ENCODE results near the gene DNM3.
A peak's percentile ranks its signal among the peaks of the same experiment; 100 is the strongest.

DNM3 gene

DNA sequence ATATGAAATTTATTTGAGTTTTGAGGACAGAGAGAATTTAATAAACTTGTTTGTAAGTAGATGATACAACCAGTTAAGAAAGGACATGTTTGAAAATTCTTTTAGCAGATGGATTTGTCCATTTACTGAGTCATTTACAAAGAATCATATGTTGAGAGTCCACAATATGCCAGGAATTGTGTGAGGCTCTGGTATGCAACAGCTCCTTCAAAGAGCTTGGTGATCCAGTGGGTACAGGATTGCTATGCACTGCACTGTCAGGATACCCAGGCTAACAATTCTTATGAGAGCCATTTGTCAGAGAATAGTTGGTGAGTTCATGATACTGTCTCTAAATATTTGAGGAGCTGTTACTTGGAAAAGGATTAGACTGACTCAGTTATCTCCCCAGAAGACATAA, 11.0 kb downstream of the DNM3 start:
- TF ChIP-seq ISL1 (CRISPR knock-in tag; IDR thresholded peaks at IDR 0.05) (0 out of 2 replicates have a peak, but pooled peaks have one; percentile 6), OSR1 (CRISPR knock-in tag; IDR thresholded peaks at IDR 0.05) (no peak), RARB (CRISPR knock-in tag; IDR thresholded peaks at IDR 0.05) (no peak)
- ATAC-seq: peak; percentile 44; the same call in 2 of the 3 replicates

DNA sequence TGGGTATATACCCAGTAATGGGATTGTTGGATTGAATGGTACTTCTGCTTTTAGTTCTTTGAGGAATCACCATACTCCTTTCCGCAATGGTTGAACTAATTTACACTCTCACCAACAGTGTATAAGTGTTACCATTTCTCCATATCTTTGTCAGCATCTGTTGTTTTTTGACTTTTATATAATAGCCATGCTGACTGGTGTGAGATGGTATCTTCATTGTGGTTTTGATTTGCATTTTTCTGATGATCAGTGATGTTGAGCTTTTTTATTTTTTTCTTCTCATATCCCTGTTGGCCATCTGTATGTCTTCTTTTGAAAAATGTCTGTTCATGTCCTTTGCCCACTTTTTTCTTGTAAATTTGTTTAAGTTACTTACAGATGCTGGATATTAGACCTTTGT, 14.1 kb downstream of the DNM3 start:
- TF ChIP-seq ZFP3 (CRISPR knock-in tag; IDR thresholded peaks at IDR 0.05) (no peak), TOX (CRISPR knock-in tag; IDR thresholded peaks at IDR 0.05; ENCODE audit: borderline replicate concordance) (no peak), ESRRG (CRISPR knock-in tag; IDR thresholded peaks at IDR 0.05) (no peak), CSDC2 (CRISPR knock-in tag; IDR thresholded peaks at IDR 0.05) (no peak), ZFP30 (CRISPR knock-in tag; IDR thresholded peaks at IDR 0.05) (no peak), ZNF8 (CRISPR knock-in tag; IDR thresholded peaks at IDR 0.05) (no peak), TCF4 (CRISPR knock-in tag; IDR thresholded peaks at IDR 0.05; ENCODE audit: borderline replicate concordance) (no peak), RARB (CRISPR knock-in tag; IDR thresholded peaks at IDR 0.05) (no peak), BACH2 (CRISPR knock-in tag; IDR thresholded peaks at IDR 0.05; ENCODE audit: borderline replicate concordance) (no peak), GLIS3 (CRISPR knock-in tag; IDR thresholded peaks at IDR 0.05) (no peak), SNAI2 (CRISPR knock-in tag; IDR thresholded peaks at IDR 0.05) (no peak)
- TF ChIP-seq, protein P1, sequence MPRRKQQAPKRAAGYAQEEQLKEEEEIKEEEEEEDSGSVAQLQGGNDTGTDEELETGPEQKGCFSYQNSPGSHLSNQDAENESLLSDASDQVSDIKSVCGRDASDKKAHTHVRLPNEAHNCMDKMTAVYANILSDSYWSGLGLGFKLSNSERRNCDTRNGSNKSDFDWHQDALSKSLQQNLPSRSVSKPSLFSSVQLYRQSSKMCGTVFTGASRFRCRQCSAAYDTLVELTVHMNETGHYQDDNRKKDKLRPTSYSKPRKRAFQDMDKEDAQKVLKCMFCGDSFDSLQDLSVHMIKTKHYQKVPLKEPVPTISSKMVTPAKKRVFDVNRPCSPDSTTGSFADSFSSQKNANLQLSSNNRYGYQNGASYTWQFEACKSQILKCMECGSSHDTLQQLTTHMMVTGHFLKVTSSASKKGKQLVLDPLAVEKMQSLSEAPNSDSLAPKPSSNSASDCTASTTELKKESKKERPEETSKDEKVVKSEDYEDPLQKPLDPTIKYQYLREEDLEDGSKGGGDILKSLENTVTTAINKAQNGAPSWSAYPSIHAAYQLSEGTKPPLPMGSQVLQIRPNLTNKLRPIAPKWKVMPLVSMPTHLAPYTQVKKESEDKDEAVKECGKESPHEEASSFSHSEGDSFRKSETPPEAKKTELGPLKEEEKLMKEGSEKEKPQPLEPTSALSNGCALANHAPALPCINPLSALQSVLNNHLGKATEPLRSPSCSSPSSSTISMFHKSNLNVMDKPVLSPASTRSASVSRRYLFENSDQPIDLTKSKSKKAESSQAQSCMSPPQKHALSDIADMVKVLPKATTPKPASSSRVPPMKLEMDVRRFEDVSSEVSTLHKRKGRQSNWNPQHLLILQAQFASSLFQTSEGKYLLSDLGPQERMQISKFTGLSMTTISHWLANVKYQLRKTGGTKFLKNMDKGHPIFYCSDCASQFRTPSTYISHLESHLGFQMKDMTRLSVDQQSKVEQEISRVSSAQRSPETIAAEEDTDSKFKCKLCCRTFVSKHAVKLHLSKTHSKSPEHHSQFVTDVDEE (CRISPR knock-in tag; IDR thresholded peaks at IDR 0.05): no peak
- TF ChIP-seq, protein P2, sequence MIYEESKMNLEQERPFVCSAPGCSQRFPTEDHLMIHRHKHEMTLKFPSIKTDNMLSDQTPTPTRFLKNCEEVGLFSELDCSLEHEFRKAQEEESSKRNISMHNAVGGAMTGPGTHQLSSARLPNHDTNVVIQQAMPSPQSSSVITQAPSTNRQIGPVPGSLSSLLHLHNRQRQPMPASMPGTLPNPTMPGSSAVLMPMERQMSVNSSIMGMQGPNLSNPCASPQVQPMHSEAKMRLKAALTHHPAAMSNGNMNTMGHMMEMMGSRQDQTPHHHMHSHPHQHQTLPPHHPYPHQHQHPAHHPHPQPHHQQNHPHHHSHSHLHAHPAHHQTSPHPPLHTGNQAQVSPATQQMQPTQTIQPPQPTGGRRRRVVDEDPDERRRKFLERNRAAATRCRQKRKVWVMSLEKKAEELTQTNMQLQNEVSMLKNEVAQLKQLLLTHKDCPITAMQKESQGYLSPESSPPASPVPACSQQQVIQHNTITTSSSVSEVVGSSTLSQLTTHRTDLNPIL (CRISPR knock-in tag; IDR thresholded peaks at IDR 0.05; ENCODE audit: low read depth): no peak
- TF ChIP-seq, protein P3, sequence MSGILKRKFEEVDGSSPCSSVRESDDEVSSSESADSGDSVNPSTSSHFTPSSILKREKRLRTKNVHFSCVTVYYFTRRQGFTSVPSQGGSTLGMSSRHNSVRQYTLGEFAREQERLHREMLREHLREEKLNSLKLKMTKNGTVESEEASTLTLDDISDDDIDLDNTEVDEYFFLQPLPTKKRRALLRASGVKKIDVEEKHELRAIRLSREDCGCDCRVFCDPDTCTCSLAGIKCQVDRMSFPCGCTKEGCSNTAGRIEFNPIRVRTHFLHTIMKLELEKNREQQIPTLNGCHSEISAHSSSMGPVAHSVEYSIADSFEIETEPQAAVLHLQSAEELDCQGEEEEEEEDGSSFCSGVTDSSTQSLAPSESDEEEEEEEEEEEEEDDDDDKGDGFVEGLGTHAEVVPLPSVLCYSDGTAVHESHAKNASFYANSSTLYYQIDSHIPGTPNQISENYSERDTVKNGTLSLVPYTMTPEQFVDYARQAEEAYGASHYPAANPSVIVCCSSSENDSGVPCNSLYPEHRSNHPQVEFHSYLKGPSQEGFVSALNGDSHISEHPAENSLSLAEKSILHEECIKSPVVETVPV (CRISPR knock-in tag; IDR thresholded peaks at IDR 0.05): no peak
- TF ChIP-seq, protein P4, sequence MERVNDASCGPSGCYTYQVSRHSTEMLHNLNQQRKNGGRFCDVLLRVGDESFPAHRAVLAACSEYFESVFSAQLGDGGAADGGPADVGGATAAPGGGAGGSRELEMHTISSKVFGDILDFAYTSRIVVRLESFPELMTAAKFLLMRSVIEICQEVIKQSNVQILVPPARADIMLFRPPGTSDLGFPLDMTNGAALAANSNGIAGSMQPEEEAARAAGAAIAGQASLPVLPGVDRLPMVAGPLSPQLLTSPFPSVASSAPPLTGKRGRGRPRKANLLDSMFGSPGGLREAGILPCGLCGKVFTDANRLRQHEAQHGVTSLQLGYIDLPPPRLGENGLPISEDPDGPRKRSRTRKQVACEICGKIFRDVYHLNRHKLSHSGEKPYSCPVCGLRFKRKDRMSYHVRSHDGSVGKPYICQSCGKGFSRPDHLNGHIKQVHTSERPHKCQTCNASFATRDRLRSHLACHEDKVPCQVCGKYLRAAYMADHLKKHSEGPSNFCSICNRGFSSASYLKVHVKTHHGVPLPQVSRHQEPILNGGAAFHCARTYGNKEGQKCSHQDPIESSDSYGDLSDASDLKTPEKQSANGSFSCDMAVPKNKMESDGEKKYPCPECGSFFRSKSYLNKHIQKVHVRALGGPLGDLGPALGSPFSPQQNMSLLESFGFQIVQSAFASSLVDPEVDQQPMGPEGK (CRISPR knock-in tag; IDR thresholded peaks at IDR 0.05; ENCODE audit: borderline replicate concordance): no peak
- ATAC-seq: no peak

DNA sequence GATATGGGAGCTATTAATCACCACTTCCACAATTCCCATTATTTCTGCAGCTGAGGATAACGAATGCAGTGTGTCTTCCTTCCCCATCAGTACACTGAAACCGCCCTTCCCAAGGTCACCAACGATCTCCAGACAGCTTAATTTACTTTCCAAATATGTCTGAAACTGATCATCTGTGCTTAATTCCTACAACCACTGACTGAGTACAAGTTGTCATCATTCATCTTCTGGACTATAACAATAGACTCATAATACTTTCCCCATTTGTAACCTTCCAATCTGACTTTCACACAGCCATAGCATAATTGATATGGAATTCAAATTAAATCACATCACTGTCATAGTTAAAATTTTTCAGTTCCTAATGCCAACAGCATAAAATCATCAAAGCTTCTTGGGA, 17.4 kb downstream of the DNM3 start:
- no peak for ATAC-seq
- no peak for TF ChIP-seq PPARA (CRISPR knock-in tag; IDR thresholded peaks at IDR 0.05; ENCODE audit: borderline replicate concordance)
- peak; percentile 23; the same call in 1 of the 2 replicates for TF ChIP-seq ISL1 (CRISPR knock-in tag; IDR thresholded peaks at IDR 0.05)

DNA sequence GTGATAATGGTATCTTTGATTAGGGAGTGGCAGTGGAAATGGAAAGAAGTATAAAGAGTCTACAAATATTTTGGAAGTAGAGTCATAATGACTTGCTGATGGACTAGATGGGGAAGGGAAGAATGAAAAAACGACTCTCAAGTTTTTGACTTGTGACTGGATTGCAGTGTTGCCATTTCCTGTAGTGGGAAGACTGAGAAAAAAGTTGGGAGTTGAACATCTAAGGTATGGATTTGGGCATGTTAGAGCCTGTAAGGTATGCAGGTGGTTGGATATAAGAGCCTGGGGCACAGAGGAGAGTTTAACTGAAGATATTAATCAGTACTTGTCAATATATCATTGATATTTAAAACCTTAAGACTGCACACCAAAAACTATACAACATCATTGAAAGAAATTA, 19.4 kb downstream of the DNM3 start:
- TF ChIP-seq SNAI2 (CRISPR knock-in tag; IDR thresholded peaks at IDR 0.05): no peak
- no peak for TF ChIP-seq ZNF8 (CRISPR knock-in tag; IDR thresholded peaks at IDR 0.05)
- no peak for TF ChIP-seq OSR1 (CRISPR knock-in tag; IDR thresholded peaks at IDR 0.05)

DNA sequence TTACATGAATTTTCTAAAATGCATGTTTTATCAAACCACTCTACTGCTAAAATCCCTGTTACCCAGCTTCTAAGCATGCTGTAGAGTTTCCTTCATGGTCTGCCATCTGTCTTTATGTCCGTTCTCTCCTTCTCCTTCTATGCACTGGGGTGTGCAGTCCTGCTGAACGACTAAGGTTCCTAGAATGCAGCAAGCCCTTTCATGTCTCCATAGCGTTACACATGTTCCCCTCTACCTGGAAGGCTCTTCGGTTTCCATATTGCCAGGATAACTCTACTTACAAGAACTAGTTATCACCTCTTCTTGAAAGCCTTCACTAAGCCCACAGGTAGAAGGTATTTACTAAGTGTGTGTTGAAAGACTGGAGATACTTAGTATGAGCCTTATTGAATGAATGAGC, 22.2 kb downstream of the DNM3 start:
- TF ChIP-seq ZFP3 (CRISPR knock-in tag; IDR thresholded peaks at IDR 0.05) (no peak), CSDC2 (CRISPR knock-in tag; IDR thresholded peaks at IDR 0.05) (no peak), ZNF70 (CRISPR knock-in tag; IDR thresholded peaks at IDR 0.05) (no peak), ZC3H10 (CRISPR knock-in tag; IDR thresholded peaks at IDR 0.05) (no peak), OSR1 (CRISPR knock-in tag; IDR thresholded peaks at IDR 0.05) (no peak)
- ATAC-seq: no peak

More for the DNA sequence above, 19.4 kb downstream of the DNM3 start:
- ATAC-seq: no peak

Measured in SK-N-SH treated with all-trans-retinoic acid at 6 μM for 48 hours (cell line).